ENCODE data around the gene GBP3.
"Not testable (repeated sequence)": the region's sequence is repeated elsewhere in the genome, so short reads cannot be mapped to it uniquely, and the experiment has no call there.

Gene GBP3

GRCh38 chr1:89008511-89008910, 14.2 kb downstream of the GBP3 start:
- no peak for ATAC-seq
- TF ChIP-seq ESRRG (CRISPR knock-in tag; IDR thresholded peaks at IDR 0.05): no peak
- TF ChIP-seq BACH2 (CRISPR knock-in tag; IDR thresholded peaks at IDR 0.05; ENCODE audit: borderline replicate concordance): no peak
- no peak for TF ChIP-seq TOX (CRISPR knock-in tag; IDR thresholded peaks at IDR 0.05; ENCODE audit: borderline replicate concordance)
- TF ChIP-seq RARB (CRISPR knock-in tag; IDR thresholded peaks at IDR 0.05): no peak
- no peak for TF ChIP-seq ZFP3 (CRISPR knock-in tag; IDR thresholded peaks at IDR 0.05)
- TF ChIP-seq ZNF70 (CRISPR knock-in tag; IDR thresholded peaks at IDR 0.05): no peak
- TF ChIP-seq ZNF8 (CRISPR knock-in tag; IDR thresholded peaks at IDR 0.05): no peak

DNA sequence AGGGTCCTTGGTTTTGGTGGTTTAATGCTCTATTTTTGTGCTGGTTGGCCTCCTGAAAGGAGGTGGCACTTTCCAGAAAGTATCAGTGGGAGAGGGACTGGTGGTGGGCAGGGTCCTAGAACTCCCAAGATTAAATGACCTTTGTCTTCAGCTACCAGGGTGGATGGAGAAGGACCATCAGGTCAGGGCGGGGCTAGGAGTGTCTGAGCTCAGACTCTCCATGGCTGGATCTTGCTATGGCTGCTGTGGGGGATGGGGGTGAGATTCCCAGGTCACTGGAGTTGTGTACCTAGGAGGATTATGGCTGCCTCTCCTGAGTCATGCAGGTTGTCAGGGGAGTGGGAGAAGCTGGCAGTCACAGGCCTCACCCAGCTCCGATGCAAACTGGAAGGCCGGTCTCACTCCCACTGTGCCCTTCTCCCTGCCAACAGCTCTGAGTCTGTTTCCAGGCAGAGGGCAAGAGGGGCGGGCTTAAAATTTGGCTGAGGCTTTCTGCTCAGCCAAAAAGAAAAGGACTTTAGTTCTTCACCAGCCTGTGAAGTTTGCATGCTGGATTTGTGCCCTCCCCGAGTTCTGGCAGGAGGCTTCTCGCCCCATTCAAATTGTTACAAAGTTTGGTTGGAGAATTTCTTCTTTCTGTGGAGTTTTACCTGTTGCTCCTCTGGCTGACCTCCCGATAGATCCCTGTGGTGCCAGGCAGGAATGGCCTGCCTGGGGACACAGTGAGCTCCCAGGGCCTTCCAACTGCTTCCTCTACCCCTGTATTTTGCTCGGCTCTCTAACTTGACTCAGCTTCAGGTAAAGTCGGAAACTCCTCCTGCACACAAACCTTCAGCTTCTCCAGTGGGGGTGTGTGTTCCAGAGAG, 17.1 kb downstream of the GBP3 start:
- TF ChIP-seq ISL1 (CRISPR knock-in tag; IDR thresholded peaks at IDR 0.05) (no peak), BACH2 (CRISPR knock-in tag; IDR thresholded peaks at IDR 0.05; ENCODE audit: borderline replicate concordance) (no peak), PATZ1 (CRISPR knock-in tag; IDR thresholded peaks at IDR 0.05; ENCODE audit: borderline replicate concordance) (no peak), ZFP30 (CRISPR knock-in tag; IDR thresholded peaks at IDR 0.05) (no peak), TOX (CRISPR knock-in tag; IDR thresholded peaks at IDR 0.05; ENCODE audit: borderline replicate concordance) (no peak), CREB5 (CRISPR knock-in tag; IDR thresholded peaks at IDR 0.05; ENCODE audit: low read depth) (no peak), RARB (CRISPR knock-in tag; IDR thresholded peaks at IDR 0.05) (no peak), OSR1 (CRISPR knock-in tag; IDR thresholded peaks at IDR 0.05) (no peak), CSDC2 (CRISPR knock-in tag; IDR thresholded peaks at IDR 0.05) (no peak), PPARA (CRISPR knock-in tag; IDR thresholded peaks at IDR 0.05; ENCODE audit: borderline replicate concordance) (no peak), ZC3H10 (CRISPR knock-in tag; IDR thresholded peaks at IDR 0.05) (no peak), ZNF565 (CRISPR knock-in tag; conservative IDR thresholded peaks at IDR 0.05; ENCODE audit: low read depth) (no peak), ESRRG (CRISPR knock-in tag; IDR thresholded peaks at IDR 0.05) (no peak), ZNF70 (CRISPR knock-in tag; IDR thresholded peaks at IDR 0.05) (no peak), ZNF8 (CRISPR knock-in tag; IDR thresholded peaks at IDR 0.05) (no peak), TCF4 (CRISPR knock-in tag; IDR thresholded peaks at IDR 0.05; ENCODE audit: borderline replicate concordance) (no peak), ZFP3 (CRISPR knock-in tag; IDR thresholded peaks at IDR 0.05) (no peak)
- TF ChIP-seq, protein P1, sequence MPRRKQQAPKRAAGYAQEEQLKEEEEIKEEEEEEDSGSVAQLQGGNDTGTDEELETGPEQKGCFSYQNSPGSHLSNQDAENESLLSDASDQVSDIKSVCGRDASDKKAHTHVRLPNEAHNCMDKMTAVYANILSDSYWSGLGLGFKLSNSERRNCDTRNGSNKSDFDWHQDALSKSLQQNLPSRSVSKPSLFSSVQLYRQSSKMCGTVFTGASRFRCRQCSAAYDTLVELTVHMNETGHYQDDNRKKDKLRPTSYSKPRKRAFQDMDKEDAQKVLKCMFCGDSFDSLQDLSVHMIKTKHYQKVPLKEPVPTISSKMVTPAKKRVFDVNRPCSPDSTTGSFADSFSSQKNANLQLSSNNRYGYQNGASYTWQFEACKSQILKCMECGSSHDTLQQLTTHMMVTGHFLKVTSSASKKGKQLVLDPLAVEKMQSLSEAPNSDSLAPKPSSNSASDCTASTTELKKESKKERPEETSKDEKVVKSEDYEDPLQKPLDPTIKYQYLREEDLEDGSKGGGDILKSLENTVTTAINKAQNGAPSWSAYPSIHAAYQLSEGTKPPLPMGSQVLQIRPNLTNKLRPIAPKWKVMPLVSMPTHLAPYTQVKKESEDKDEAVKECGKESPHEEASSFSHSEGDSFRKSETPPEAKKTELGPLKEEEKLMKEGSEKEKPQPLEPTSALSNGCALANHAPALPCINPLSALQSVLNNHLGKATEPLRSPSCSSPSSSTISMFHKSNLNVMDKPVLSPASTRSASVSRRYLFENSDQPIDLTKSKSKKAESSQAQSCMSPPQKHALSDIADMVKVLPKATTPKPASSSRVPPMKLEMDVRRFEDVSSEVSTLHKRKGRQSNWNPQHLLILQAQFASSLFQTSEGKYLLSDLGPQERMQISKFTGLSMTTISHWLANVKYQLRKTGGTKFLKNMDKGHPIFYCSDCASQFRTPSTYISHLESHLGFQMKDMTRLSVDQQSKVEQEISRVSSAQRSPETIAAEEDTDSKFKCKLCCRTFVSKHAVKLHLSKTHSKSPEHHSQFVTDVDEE (CRISPR knock-in tag; IDR thresholded peaks at IDR 0.05): no peak
- TF ChIP-seq, protein P2, sequence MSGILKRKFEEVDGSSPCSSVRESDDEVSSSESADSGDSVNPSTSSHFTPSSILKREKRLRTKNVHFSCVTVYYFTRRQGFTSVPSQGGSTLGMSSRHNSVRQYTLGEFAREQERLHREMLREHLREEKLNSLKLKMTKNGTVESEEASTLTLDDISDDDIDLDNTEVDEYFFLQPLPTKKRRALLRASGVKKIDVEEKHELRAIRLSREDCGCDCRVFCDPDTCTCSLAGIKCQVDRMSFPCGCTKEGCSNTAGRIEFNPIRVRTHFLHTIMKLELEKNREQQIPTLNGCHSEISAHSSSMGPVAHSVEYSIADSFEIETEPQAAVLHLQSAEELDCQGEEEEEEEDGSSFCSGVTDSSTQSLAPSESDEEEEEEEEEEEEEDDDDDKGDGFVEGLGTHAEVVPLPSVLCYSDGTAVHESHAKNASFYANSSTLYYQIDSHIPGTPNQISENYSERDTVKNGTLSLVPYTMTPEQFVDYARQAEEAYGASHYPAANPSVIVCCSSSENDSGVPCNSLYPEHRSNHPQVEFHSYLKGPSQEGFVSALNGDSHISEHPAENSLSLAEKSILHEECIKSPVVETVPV (CRISPR knock-in tag; IDR thresholded peaks at IDR 0.05): no peak
- TF ChIP-seq, protein P3, sequence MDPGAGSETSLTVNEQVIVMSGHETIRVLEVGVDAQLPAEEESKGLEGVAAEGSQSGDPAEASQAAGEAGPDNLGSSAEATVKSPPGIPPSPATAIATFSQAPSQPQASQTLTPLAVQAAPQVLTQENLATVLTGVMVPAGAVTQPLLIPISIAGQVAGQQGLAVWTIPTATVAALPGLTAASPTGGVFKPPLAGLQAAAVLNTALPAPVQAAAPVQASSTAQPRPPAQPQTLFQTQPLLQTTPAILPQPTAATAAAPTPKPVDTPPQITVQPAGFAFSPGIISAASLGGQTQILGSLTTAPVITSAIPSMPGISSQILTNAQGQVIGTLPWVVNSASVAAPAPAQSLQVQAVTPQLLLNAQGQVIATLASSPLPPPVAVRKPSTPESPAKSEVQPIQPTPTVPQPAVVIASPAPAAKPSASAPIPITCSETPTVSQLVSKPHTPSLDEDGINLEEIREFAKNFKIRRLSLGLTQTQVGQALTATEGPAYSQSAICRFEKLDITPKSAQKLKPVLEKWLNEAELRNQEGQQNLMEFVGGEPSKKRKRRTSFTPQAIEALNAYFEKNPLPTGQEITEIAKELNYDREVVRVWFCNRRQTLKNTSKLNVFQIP (CRISPR knock-in tag; IDR thresholded peaks at IDR 0.05; ENCODE audit: borderline replicate concordance, low read depth): no peak
- no peak for ATAC-seq

DNA sequence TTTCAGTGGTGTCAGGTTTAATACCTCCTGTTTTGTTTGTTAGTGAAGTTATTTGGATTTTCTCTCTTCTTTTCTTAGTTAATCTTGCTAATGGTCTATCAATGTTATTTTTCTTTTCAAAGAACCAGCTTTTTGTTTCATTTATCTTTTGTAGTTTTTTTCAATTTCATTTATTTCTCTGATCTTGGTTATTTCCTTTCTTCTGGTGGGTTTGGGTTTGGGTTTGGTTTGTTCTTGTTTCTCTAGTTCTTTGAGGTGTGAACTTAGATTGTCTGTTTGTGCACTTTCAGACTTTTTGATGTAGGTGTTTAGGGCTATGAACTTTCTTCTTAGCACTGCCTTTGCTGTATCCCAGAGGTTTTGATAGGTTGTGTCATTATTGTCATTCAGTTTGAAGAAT, 20.5 kb downstream of the GBP3 start:
- not testable (repeated sequence) for ATAC-seq

All from SK-N-SH treated with all-trans-retinoic acid at 6 μM for 48 hours (cell line).